ENCODE measurements around the gene NGB. TPM values are rescaled to one million over a fixed set of nuclear protein-coding genes. Genes with fewer than 3 reads are reported as not detected.

NGB gene
- total RNA-seq, 1 donor from 2014 or later, result 0.12 TPM

GRCh38 chr14:77314539-77315457 is 43.8 kb upstream of the NGB start:
- DNase-seq (ENCODE audit: low read depth), result no peak
- TF ChIP-seq, protein P1, sequence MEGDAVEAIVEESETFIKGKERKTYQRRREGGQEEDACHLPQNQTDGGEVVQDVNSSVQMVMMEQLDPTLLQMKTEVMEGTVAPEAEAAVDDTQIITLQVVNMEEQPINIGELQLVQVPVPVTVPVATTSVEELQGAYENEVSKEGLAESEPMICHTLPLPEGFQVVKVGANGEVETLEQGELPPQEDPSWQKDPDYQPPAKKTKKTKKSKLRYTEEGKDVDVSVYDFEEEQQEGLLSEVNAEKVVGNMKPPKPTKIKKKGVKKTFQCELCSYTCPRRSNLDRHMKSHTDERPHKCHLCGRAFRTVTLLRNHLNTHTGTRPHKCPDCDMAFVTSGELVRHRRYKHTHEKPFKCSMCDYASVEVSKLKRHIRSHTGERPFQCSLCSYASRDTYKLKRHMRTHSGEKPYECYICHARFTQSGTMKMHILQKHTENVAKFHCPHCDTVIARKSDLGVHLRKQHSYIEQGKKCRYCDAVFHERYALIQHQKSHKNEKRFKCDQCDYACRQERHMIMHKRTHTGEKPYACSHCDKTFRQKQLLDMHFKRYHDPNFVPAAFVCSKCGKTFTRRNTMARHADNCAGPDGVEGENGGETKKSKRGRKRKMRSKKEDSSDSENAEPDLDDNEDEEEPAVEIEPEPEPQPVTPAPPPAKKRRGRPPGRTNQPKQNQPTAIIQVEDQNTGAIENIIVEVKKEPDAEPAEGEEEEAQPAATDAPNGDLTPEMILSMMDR (conservative IDR thresholded peaks at IDR 0.05; ENCODE audit: low read depth, low read length), result no peak

GRCh38 chr14:77314043-77314442 is 43.0 kb upstream of the NGB start:
- DNase-seq (ENCODE audit: low read depth), result peak; percentile 91
- TF ChIP-seq, protein P1 (conservative IDR thresholded peaks at IDR 0.05; ENCODE audit: low read depth, low read length), result no peak
- no peak overlapping the region for H3K4me3 ChIP-seq (ENCODE audit: low read depth, low read length)

More at GRCh38 chr14:77314539-77315457, 43.8 kb upstream of the NGB start:
- no peak overlapping the region for H3K4me3 ChIP-seq (ENCODE audit: low read depth, low read length)

- TF ChIP-seq, protein P1 (conservative IDR thresholded peaks at IDR 0.05; ENCODE audit: low read depth, low read length), result no peak
- no peak for DNase-seq (ENCODE audit: low read depth)
- no peak overlapping the region for H3K4me3 ChIP-seq (ENCODE audit: low read depth, low read length)
Observed at GRCh38 chr14:77313371-77313770, 42.4 kb upstream of the NGB start.

DNA sequence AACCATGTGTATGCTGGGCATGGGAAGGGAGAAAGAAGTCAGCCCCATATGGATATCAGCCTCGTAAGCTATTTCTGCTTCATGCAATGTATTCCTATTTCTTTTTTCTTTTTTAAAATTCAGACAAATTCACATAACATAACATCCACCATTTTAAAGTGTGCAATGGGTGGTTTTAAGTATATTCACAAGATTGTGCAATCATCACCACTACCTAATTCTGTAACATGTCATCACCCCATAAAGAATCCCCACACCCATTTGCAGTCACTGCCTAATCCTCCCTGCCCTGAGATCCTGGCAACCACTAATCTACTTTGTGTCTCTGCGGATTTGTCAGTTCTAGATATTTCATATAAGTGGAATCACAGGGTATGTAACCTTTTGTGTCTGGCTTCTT is 40.2 kb upstream of the NGB start:
- no peak for DNase-seq (ENCODE audit: low read depth)
- TF ChIP-seq, protein P1 (conservative IDR thresholded peaks at IDR 0.05; ENCODE audit: low read depth, low read length), result no peak
- no peak overlapping the region for H3K4me3 ChIP-seq (ENCODE audit: low read depth, low read length)

- TF ChIP-seq, protein P1 (conservative IDR thresholded peaks at IDR 0.05; ENCODE audit: low read depth, low read length), result no peak
- DNase-seq (ENCODE audit: low read depth), result no peak
- no peak overlapping the region for H3K4me3 ChIP-seq (ENCODE audit: low read depth, low read length)
Observed at GRCh38 chr14:77310026-77310425, 39.0 kb upstream of the NGB start.

DNA sequence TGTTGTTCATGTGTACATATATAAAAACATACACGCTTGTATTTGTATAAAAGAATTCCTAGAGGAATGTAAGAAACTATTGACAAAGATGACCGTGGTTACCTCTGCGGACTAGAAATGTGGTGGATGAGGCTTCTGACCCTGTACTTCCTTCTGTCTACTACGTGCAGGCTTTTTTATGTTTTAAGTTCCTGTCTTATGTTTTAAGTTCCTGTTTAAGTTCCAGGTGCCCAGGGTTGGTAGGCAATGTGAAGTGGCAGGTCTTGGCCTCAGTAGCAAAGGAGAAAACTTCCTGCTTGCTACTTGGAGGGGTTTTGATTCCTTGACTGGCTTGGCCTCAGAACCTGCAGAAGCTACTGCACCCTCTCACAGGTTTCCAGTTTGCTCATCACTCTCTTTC is 38.1 kb upstream of the NGB start:
- TF ChIP-seq, protein P1 (conservative IDR thresholded peaks at IDR 0.05; ENCODE audit: low read depth, low read length), result no peak
- no peak for DNase-seq (ENCODE audit: low read depth)
- no peak overlapping the region for H3K4me3 ChIP-seq (ENCODE audit: low read depth, low read length)
